Uterus (tissue), 4 donors: Measurements from ENCODE around the gene ENHO. TPM values are rescaled to one million over a fixed set of nuclear protein-coding genes. Genes with fewer than 3 reads are reported as not detected.

Experiments
- DNase-seq, 2 donors: peaks; one replicate each; pipeline ENCODE4 v3.0.0-alpha.2; 2019 to 2020
- H3K27ac ChIP-seq, 2 donors: fragments of 200-600 bp; sonication (generic); 1 replicate in 1 of 2; 2 replicates in 1 of 2; pipeline ENCODE4 v1.5.1; 2016 to 2018
- H3K27me3 ChIP-seq, 2 donors: fragments of 200-600 bp; sonication (generic); one replicate each; pipeline ENCODE4 v1.5.1; 2018 to 2019; ENCODE audit warnings: control low read depth in 1 of 2
- H3K36me3 ChIP-seq, 2 donors: fragments of 200-600 bp; sonication (generic); one replicate each; pipeline ENCODE4 v1.5.1; 2019; ENCODE audit warnings: control low read depth in 1 of 2
- H3K4me1 ChIP-seq, 2 donors: fragments of 200-600 bp; sonication (generic); one replicate each; pipeline ENCODE4 v1.5.1; 2018 to 2019; ENCODE audit warnings: control low read depth in 1 of 2
- H3K4me3 ChIP-seq, 2 donors: fragments of 200-600 bp; sonication (generic); 1 replicate in 1 of 2; 2 replicates in 1 of 2; pipeline ENCODE4 v1.5.1; 2018 to 2019; ENCODE audit warnings: mild to moderate bottlenecking in 1 of 2
- H3K9me3 ChIP-seq, 2 donors: fragments of 200-600 bp; sonication (generic); one replicate each; pipeline ENCODE4 v1.5.1; 2019; ENCODE audit warnings: control low read depth in 1 of 2
- POLR2A ChIP-seq, 2 donors: fragments of 450-650 bp; IDR thresholded peaks; one replicate each; pipeline ENCODE4 v1.6.1; 2016; ENCODE audit warnings: antibody characterized with exemption in 2 of 2, mild to moderate bottlenecking in 1 of 2, moderate library complexity in 1 of 2
- intact Hi-C: fragments of 100-400 bp; cut with DNase I; formaldehyde crosslinking; loops from one replicate; pipeline ENCODE4 v1.15.1; 2023; ENCODE audit warnings: low total_unique reads
- total RNA-seq, 4 donors: library from RNA; depleted of rRNA in 3 of 4; stranded (reverse); fragments of >200 nt in 3 of 4; gene quantifications; one replicate each; pipeline versions ENCODE4 v1.1.0 to v1.2.4, GENCODE V29; 2014 to 2023
- TF ChIP-seq, protein P1 (sequence below), 4 experiments: fragments of 200-600 bp in 2 of 4; fragments of 450-650 bp in 2 of 4; sonication (generic) in 2 of 4; IDR thresholded peaks; one replicate each; pipeline ENCODE4 v1.5.1; 2016 to 2019; ENCODE audit warnings: antibody characterized with exemption in 4 of 4, mild to moderate bottlenecking in 2 of 4, moderate library complexity in 1 of 4
- donor health status: DM: yes; HTN: yes; CAD: no.

The ENHO gene
- total RNA-seq, 4 donors from 2014 or later: 2.2 TPM; not detected in 3

GRCh38 chr9:34558919-34559623 lies 36.3 kb upstream of the ENHO start:
- no peak for TF ChIP-seq POLR2A (IDR thresholded peaks at IDR 0.05)
- TF ChIP-seq, protein P1, sequence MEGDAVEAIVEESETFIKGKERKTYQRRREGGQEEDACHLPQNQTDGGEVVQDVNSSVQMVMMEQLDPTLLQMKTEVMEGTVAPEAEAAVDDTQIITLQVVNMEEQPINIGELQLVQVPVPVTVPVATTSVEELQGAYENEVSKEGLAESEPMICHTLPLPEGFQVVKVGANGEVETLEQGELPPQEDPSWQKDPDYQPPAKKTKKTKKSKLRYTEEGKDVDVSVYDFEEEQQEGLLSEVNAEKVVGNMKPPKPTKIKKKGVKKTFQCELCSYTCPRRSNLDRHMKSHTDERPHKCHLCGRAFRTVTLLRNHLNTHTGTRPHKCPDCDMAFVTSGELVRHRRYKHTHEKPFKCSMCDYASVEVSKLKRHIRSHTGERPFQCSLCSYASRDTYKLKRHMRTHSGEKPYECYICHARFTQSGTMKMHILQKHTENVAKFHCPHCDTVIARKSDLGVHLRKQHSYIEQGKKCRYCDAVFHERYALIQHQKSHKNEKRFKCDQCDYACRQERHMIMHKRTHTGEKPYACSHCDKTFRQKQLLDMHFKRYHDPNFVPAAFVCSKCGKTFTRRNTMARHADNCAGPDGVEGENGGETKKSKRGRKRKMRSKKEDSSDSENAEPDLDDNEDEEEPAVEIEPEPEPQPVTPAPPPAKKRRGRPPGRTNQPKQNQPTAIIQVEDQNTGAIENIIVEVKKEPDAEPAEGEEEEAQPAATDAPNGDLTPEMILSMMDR (IDR thresholded peaks at IDR 0.05): no peak
- peaks cover 0 to 13% of the 10 kb centered on the region in 2 donors for H3K4me1 ChIP-seq
- DNase-seq: no peak
- no peaks in the 10 kb centered on the region for H3K9me3 ChIP-seq
- peak overlapping the region in 1 of 2 donors; percentile 49 for H3K27ac ChIP-seq
- no peaks in the 10 kb centered on the region for H3K27me3 ChIP-seq
- no peak overlapping the region for H3K4me3 ChIP-seq
- intact Hi-C loops: no loop called here
- no peaks in the 10 kb centered on the region for H3K36me3 ChIP-seq

GRCh38 chr9:34558364-34558763 lies 35.6 kb upstream of the ENHO start:
- no peak for DNase-seq
- TF ChIP-seq POLR2A (IDR thresholded peaks at IDR 0.05): no peak
- TF ChIP-seq, protein P1 (IDR thresholded peaks at IDR 0.05): no peak
- intact Hi-C loops: no loop called here
- Histone ChIP-seq H3K9me3 (no peaks in the 10 kb centered on the region), H3K27ac (no peak overlapping the region), H3K4me1 (peaks cover 0 to 13% of the 10 kb centered on the region in 2 donors), H3K36me3 (no peaks in the 10 kb centered on the region), H3K4me3 (no peak overlapping the region), H3K27me3 (no peaks in the 10 kb centered on the region)

- Histone ChIP-seq H3K36me3 (no peaks in the 10 kb centered on the region), H3K27me3 (no peaks in the 10 kb centered on the region), H3K9me3 (no peaks in the 10 kb centered on the region), H3K27ac (no peak overlapping the region), H3K4me3 (no peak overlapping the region), H3K4me1 (peaks cover 0 to 13% of the 10 kb centered on the region in 2 donors)
- no peak for DNase-seq
- no peak for TF ChIP-seq POLR2A (IDR thresholded peaks at IDR 0.05)
- TF ChIP-seq, protein P1 (IDR thresholded peaks at IDR 0.05): no peak
- intact Hi-C loops: no loop called here
Measured at GRCh38 chr9:34557426-34558321, 34.9 kb upstream of the ENHO start.

- intact Hi-C loops: no loop called here
- no peak for DNase-seq
- no peak for TF ChIP-seq POLR2A (IDR thresholded peaks at IDR 0.05)
- TF ChIP-seq, protein P1 (IDR thresholded peaks at IDR 0.05): no peak
Measured at GRCh38 chr9:34556949-34557348, 34.2 kb upstream of the ENHO start.

More at GRCh38 chr9:34556949-34557348, 34.2 kb upstream of the ENHO start:
- no peak overlapping the region for H3K27ac ChIP-seq
- H3K4me3 ChIP-seq: no peak overlapping the region
- no peaks in the 10 kb centered on the region for H3K36me3 ChIP-seq
- H3K27me3 ChIP-seq: no peaks in the 10 kb centered on the region
- H3K4me1 ChIP-seq: peaks cover 0 to 13% of the 10 kb centered on the region in 2 donors
- no peaks in the 10 kb centered on the region for H3K9me3 ChIP-seq
